Neural progenitor cell (in vitro differentiated cells): ENCODE results near the gene ZNF888. TPM values are rescaled to one million over a fixed set of nuclear protein-coding genes. Genes with fewer than 3 reads are reported as not detected.

ENCODE experiments used
- DNase-seq: peaks from one replicate; pipeline ENCODE4 v3.0.0-alpha.2; 2016; ENCODE audit warnings: low spot score
- H2AFZ ChIP-seq: fragments of 200-600 bp; sonication (generic); replicated peaks from 2 replicates; pipeline ENCODE4 v1.6.1; 2016; ENCODE audit warnings: antibody characterized with exemption
- H3F3A ChIP-seq: fragments of 200-600 bp; sonication (generic); 2 replicates; pipeline ENCODE4 v1.6.1; 2016; ENCODE audit warnings: antibody characterized with exemption, low read depth
- H3K27ac ChIP-seq: fragments of 200-600 bp; sonication (generic); 2 replicates; pipeline ENCODE4 v1.5.1; 2016; ENCODE audit warnings: mild to moderate bottlenecking
- H3K27me3 ChIP-seq: fragments of 200-600 bp; sonication (generic); 2 replicates; pipeline ENCODE4 v1.6.1; 2016; ENCODE audit warnings: mild to moderate bottlenecking, moderate library complexity
- H3K36me3 ChIP-seq: fragments of 200-600 bp; sonication (generic); 2 replicates; pipeline ENCODE4 v1.5.1; 2016
- H3K4me1 ChIP-seq: fragments of 200-600 bp; sonication (generic); 2 replicates; pipeline ENCODE4 v1.6.1; 2016; ENCODE audit warnings: mixed run types
- H3K4me2 ChIP-seq: fragments of 200-600 bp; sonication (generic); 2 replicates; pipeline ENCODE4 v1.6.1; 2016
- H3K4me3 ChIP-seq: fragments of 200-600 bp; sonication (generic); 2 replicates; pipeline ENCODE4 v1.5.1; 2016
- H3K79me2 ChIP-seq: fragments of 200-600 bp; sonication (generic); 2 replicates; pipeline ENCODE4 v1.6.1; 2016; ENCODE audit warnings: low read depth
- H3K9ac ChIP-seq: fragments of 200-600 bp; sonication (generic); 2 replicates; pipeline ENCODE4 v1.6.1; 2016
- H3K9me3 ChIP-seq: fragments of 200-600 bp; sonication (generic); 2 replicates; pipeline ENCODE4 v1.5.1; 2016; ENCODE audit warnings: low read depth
- H4K20me1 ChIP-seq: fragments of 200-600 bp; sonication (generic); 2 replicates; pipeline ENCODE4 v1.6.1; 2016; ENCODE audit warnings: low read depth
- H3K27ac Mint-ChIP-seq: 3 replicates; pipeline ENCODE4 v1.8.0; 2021; ENCODE audit warnings: mixed read lengths
- H3K27me3 Mint-ChIP-seq: 2 replicates; pipeline ENCODE4 v1.8.0; 2022; ENCODE audit warnings: low read depth, mild to moderate bottlenecking, inconsistent platforms, moderate library complexity, mixed read lengths; ENCODE audit not compliant: insufficient read depth
- H3K36me3 Mint-ChIP-seq: 3 replicates; pipeline ENCODE4 v1.8.0; 2021; ENCODE audit warnings: mixed read lengths
- H3K4me1 Mint-ChIP-seq: 3 replicates; pipeline ENCODE4 v1.8.0; 2021; ENCODE audit warnings: mixed read lengths
- H3K4me3 Mint-ChIP-seq: 3 replicates; pipeline ENCODE4 v1.8.0; 2021; ENCODE audit warnings: mild to moderate bottlenecking, moderate library complexity, mixed read lengths
- H3K9me3 Mint-ChIP-seq: 3 replicates; pipeline ENCODE4 v1.8.0; 2020; ENCODE audit warnings: mixed read lengths
- CTCF ChIP-seq: fragments of 200-600 bp; sonication (generic); IDR thresholded peaks from 2 replicates; pipeline ENCODE4 v1.5.1; 2017; ENCODE audit warnings: antibody characterized with exemption, mild to moderate bottlenecking
- EZH2 ChIP-seq: fragments of 200-600 bp; sonication (generic); IDR thresholded peaks from 2 replicates; pipeline ENCODE4 v1.6.1; 2017; ENCODE audit warnings: antibody characterized with exemption, mild to moderate bottlenecking, moderate library complexity
- EZH2phosphoT487 ChIP-seq: fragments of 200-600 bp; sonication (generic); IDR thresholded peaks from 2 replicates; pipeline ENCODE4 v1.6.1; 2017; ENCODE audit warnings: antibody characterized with exemption
- total RNA-seq: library from RNA; depleted of rRNA; stranded (reverse); fragments of >200 nt; gene quantifications from 2 replicates; pipeline ENCODE4 v1.2.3, GENCODE V29; 2015; ENCODE audit warnings: low replicate concordance

ZNF888 gene
- total RNA-seq, 1 donor from 2014 or later = 11.6 TPM

GRCh38 chr19:52957591-52957990 lies 34.4 kb upstream of the ZNF888 start:
- H3K27me3 ChIP-seq = no peaks in the 10 kb centered on the region
- peaks cover 10% of the 10 kb centered on the region for H3K4me1 Mint-ChIP-seq
- TF ChIP-seq EZH2 (no peak), CTCF (no peak), EZH2phosphoT487 (no peak)
- no peak overlapping the region for H3K27ac Mint-ChIP-seq
- H3K79me2 ChIP-seq = peaks cover 44% of the 10 kb centered on the region
- H3K9me3 Mint-ChIP-seq = peaks cover 63% of the 10 kb centered on the region
- H3K4me2 ChIP-seq = no peak overlapping the region
- H3F3A ChIP-seq = peaks cover 3% of the 10 kb centered on the region
- H3K27me3 Mint-ChIP-seq = peaks cover 4% of the 10 kb centered on the region
- no peak overlapping the region for H2AFZ ChIP-seq
- H4K20me1 ChIP-seq = no peaks in the 10 kb centered on the region
- H3K9me3 ChIP-seq = no peaks in the 10 kb centered on the region
- H3K9ac ChIP-seq = no peak overlapping the region
- H3K36me3 Mint-ChIP-seq = peaks cover 66% of the 10 kb centered on the region
- no peak overlapping the region for H3K27ac ChIP-seq
- H3K36me3 ChIP-seq = peaks cover 12% of the 10 kb centered on the region
- H3K4me3 Mint-ChIP-seq = no peak overlapping the region
- H3K4me1 ChIP-seq = peaks cover 8% of the 10 kb centered on the region
- DNase-seq = no peak
- H3K4me3 ChIP-seq = no peak overlapping the region

DNA sequence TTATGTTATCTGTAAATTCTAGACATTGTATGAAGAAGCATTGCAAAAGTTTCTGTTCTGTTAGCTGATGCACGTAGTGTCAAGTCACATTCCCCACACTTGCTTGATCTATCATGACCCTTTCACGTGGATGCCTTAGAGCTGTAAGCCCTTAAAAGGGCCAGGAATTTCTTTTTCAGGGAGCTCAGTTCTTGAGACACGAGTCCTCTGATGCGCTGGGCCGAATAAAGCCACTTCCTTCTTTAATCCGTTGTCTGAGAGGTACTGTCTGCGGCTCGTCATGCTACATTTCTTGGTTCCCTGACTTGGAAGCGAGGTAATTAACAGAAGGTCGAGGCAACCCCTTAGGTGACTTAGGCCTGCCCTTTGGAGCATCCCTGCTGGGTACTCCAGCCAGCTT lies 33.7 kb upstream of the ZNF888 start:
- Histone ChIP-seq H3F3A (no peaks in the 10 kb centered on the region), H3K4me2 (no peak overlapping the region), H3K27me3 (no peaks in the 10 kb centered on the region), H3K79me2 (peaks cover 40% of the 10 kb centered on the region), H2AFZ (no peak overlapping the region), H3K36me3 (peaks cover 19% of the 10 kb centered on the region), H3K4me3 (no peak overlapping the region), H4K20me1 (no peaks in the 10 kb centered on the region), H3K9me3 (no peaks in the 10 kb centered on the region), H3K9ac (no peak overlapping the region), H3K27ac (no peak overlapping the region), H3K4me1 (peaks cover 8% of the 10 kb centered on the region)
- H3K27me3 Mint-ChIP-seq = peaks cover 4% of the 10 kb centered on the region
- H3K27ac Mint-ChIP-seq = no peak overlapping the region
- DNase-seq = no peak
- H3K9me3 Mint-ChIP-seq = peaks cover 69% of the 10 kb centered on the region
- TF ChIP-seq EZH2 (no peak), EZH2phosphoT487 (no peak), CTCF (no peak)
- peaks cover 6% of the 10 kb centered on the region for H3K4me1 Mint-ChIP-seq
- H3K4me3 Mint-ChIP-seq = no peak overlapping the region
- H3K36me3 Mint-ChIP-seq = peaks cover 73% of the 10 kb centered on the region

- no peak for TF ChIP-seq EZH2phosphoT487
- TF ChIP-seq CTCF = no peak
- TF ChIP-seq EZH2 = no peak
- Mint-ChIP-seq H3K4me3 (no peak overlapping the region), H3K27ac (no peak overlapping the region), H3K4me1 (peaks cover 3% of the 10 kb centered on the region), H3K27me3 (peaks cover 10% of the 10 kb centered on the region), H3K9me3 (peaks cover 74% of the 10 kb centered on the region), H3K36me3 (peaks cover 60% of the 10 kb centered on the region)
- no peaks in the 10 kb centered on the region for H3K27me3 ChIP-seq
- H2AFZ ChIP-seq = no peak overlapping the region
- peaks cover 8% of the 10 kb centered on the region for H3K4me1 ChIP-seq
- peaks cover 28% of the 10 kb centered on the region for H3F3A ChIP-seq
- no peak overlapping the region for H3K4me3 ChIP-seq
- no peaks in the 10 kb centered on the region for H4K20me1 ChIP-seq
- no peak overlapping the region for H3K9ac ChIP-seq
- H3K36me3 ChIP-seq = peaks cover 46% of the 10 kb centered on the region
- peaks cover 29% of the 10 kb centered on the region for H3K9me3 ChIP-seq
- H3K4me2 ChIP-seq = no peak overlapping the region
- H3K79me2 ChIP-seq = no peaks in the 10 kb centered on the region
- DNase-seq = no peak
- H3K27ac ChIP-seq = no peak overlapping the region
These were observed 26.2 kb upstream of the ZNF888 start for GRCh38 chr19:52949422-52949821.
